Stomach (tissue), 4 donors: ENCODE data around the gene COL23A1.
"Not testable (repeated sequence)": the region's sequence is repeated elsewhere in the genome, so short reads cannot be mapped to it uniquely, and the experiment has no call there.

Experiments used
- CTCF ChIP-seq, 7 experiments: fragments of 450-650 bp in 4 of 7; fragments of 200-600 bp in 3 of 7; sonication (generic) in 3 of 7; IDR thresholded peaks; one replicate each; pipeline ENCODE4 v1.5.1; 2016 to 2019; ENCODE audit warnings: antibody characterized with exemption in 7 of 7, control low read depth in 2 of 7, mild to moderate bottlenecking in 1 of 7
- EP300 ChIP-seq: sonication (generic); formaldehyde crosslinking; IDR thresholded peaks from one replicate; pipeline ENCODE4 v1.6.1; 2017; ENCODE audit warnings: antibody characterized with exemption
- POLR2A ChIP-seq, 4 donors: fragments of 450-650 bp; IDR thresholded peaks; one replicate each; pipeline ENCODE4 v1.6.1; 2016; ENCODE audit warnings: antibody characterized with exemption in 4 of 4, control low read depth in 2 of 4, mild to moderate bottlenecking in 1 of 4, moderate library complexity in 1 of 4
- POLR2AphosphoS5 ChIP-seq, 3 donors: sonication (generic); formaldehyde crosslinking; IDR thresholded peaks; one replicate each; pipeline ENCODE4 v1.6.1; 2016; ENCODE audit warnings: antibody characterized with exemption in 3 of 3

GRCh38 chr5:178369469-178369868 lies 220.7 kb downstream of the COL23A1 start:
- TF ChIP-seq CTCF (IDR thresholded peaks at IDR 0.05); POLR2A (IDR thresholded peaks at IDR 0.05); POLR2AphosphoS5 (IDR thresholded peaks at IDR 0.05); EP300: not testable (repeated sequence)
